GM19397 (cell line): ENCODE results near the gene DTNB.

Source experiments
- ATAC-seq: cut with Tn5 transposase; IDR thresholded peaks from one replicate; pipeline ENCODE4 v1.9.1; 2021; ENCODE audit warnings: mild to moderate bottlenecking, moderate library complexity; ENCODE audit not compliant: unreplicated experiment

Gene DTNB

DNA sequence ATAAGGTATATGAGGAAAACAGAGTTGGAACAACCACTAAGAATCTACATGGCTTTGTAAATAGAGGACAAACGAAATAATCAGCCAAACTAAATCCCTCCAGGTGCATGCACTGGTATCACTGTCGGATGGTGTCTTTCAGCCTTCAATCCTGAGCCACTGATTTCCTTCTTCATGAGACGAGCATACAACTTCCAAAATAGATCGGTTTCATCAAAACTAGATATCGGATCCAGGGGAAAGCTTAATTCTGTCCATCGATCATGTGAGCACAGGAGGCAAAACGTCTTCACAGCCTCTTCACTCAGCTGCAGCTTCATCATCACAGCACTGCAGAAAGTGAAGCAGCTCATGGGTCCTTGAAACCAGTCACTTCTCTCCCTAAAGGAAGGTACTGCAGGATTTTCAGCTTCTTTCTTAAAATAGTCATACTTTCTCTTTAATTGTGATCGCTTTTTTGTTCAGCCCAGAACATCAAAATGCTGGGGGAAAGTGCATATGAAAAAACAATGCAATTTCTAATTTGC is 80.5 kb downstream of the DTNB start:
- ATAC-seq = no peak

DNA sequence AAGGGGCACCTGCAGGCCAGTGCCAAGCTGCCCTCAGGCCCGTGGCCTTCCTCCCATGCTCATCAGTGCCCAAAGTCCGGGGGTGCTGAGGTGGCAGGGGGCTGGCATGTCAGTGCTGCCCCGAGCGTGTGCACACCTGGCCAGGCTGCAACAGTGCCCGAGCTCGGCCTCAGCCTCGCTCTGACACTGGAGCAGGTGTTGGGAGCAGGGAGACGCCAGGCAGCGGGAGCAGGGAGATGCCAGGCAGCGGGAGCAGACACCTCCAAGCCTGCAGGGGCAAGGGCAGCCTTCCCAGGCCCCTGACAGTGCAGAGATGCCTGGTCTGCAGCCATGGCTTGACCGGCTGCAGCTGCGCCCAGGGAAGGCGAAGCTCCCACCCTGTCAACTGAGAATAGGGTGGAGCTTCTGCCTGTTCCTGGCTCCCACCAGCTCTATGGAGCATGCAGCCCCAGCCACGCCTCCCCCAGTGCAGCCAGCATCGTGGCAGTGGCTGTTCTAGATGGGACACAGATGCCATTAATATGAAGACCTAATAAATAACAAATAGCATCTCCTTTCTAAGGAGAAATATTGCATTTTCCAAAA is 82.4 kb downstream of the DTNB start:
- no peak for ATAC-seq

DNA sequence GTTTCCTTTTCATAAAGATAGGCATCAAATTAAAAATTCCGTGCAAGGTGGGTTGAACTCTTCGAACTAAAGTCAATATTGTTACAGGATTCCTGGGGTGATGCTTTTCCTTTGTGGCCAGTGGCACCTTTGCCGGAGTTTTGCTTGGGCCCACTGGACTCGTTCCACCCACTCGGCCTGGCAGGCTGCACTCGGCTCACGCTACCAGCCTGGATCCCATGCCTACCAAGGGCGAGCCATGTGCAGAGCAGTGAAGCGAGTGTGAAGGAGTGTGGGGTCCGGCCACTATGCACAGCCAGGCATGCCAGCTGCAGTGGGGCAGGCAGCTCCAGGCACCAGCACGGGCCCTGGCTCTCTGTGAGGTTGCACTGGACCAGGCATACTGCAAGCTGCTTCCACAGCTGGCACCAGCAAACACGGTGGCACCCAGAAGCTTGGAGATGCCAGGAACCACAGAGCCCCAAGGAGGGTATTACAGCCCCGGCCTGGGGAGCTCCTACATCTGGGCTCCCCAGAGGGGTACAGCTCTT is 83.6 kb downstream of the DTNB start:
- ATAC-seq = no peak

DNA sequence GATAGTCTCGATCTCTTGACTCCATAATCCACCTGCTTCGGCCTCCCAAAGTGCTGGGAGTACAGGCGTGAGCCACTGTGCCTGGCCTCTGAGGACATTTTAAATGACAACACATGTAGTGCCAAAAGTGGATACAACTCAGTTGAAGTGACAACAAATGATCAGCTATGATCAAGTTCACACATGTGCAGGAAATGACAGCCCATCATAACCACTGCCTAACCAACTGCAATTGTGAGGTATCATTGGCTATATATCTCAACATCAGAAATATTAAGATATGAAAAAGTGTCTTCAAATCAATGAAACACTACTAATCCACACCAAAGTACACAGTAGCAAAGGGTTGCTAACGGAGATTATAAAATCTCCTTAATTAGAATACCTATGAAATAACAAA is 84.8 kb downstream of the DTNB start:
- no peak for ATAC-seq

GRCh38 chr2:25587361-25587760 is 86.0 kb downstream of the DTNB start:
- ATAC-seq = no peak

DNA sequence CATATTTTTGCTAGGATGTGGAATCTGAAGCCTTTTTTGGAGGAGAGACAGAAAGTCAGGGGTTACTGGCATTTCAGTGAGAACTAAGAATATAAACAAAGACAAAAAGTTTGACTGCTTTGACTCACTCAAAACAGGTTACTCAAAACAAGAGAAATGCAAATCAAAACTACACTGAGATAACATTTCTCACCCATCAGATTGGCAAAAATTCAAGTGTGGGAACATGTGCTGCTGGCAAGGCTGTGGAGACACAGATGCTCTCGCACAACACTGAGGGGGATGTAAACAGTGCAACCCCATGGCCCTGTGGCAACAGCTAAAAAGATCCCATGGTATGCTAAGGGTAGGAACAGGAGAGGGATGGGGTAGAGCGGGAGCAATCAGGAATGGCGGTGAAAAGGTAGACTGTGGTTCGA is 86.6 kb downstream of the DTNB start:
- ATAC-seq = no peak

DNA sequence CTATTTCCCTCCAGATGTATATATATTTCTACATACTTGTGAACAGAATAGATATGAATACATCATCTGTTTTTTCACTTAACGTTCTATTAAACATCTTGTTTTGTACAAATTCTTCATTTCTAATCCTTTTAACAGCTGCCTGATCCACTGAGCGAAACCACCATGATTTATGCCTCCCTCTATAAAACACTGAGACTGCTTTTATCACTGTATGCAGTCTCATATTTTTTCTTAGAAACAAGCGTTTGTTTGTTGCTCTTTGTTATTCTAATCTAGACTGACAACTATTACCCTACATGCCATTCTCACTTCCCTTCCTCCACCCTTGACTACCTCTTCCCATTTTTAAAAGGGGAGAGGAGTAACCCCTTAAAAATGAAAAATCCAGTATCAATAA is 88.2 kb downstream of the DTNB start:
- no peak for ATAC-seq

GRCh38 chr2:25582077-25582830 is 91.1 kb downstream of the DTNB start:
- peak; percentile 66 for ATAC-seq

DNA sequence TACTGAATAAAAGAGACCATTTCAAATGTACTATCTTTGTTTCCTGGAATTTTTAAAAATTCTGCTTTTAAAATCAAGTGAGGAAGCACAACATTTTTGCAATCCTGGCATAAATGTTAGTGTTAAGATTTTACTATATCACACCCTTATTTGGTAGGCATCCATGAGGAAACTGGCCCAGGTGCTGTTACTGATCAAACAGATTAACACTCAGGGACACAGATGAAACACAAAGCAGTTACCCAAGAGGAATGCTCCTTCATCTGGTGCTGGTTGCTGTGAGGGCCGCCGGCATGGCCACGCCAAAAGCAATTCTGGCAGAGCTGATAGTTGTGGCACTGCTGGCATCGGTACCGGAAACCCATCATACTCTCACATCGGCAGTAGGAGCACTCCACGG is 96.8 kb downstream of the DTNB start:
- ATAC-seq = no peak

DNA sequence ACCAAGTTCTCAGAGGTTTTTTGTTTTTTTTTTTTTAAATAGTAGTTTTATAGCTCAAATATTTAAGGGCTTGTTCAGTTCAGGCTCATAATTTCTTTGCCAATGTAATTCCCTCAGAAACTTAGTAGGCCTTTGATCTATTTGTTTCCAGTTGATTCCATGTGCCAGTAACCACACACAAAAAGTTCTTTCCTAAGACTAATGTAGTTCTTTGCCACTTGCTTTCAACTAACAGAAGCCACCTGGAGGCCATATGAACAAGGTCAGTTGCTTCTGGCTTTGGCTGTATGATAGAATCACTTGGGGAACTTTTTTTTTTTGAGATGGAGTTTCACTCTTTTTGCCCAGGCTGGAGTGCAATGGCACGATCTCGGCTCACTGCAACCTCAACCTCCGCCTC is 100.7 kb downstream of the DTNB start:
- no peak for ATAC-seq

- no peak for ATAC-seq
Measured at GRCh38 chr2:25570161-25570845, 103.1 kb downstream of the DTNB start.

DNA sequence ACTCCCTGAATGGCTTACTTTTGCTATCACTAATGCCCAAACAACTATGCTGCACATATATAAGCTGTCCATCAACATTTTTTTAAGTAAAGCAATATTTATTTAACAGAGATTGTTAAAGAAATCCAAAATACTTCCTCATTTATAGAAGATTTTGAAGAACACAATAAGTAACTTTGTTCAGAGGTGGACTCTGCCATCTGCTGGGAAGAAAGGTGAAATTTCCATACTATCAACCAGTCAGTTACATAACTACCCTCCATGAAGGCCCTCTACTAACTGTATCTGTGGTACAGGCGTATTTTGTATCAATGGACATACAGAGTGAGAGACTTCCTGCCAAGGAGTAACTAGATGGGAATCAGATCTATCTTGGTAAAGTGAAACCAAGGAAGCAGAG is 106.0 kb downstream of the DTNB start:
- no peak for ATAC-seq

GRCh38 chr2:25566694-25567093 is 106.7 kb downstream of the DTNB start:
- no peak for ATAC-seq

DNA sequence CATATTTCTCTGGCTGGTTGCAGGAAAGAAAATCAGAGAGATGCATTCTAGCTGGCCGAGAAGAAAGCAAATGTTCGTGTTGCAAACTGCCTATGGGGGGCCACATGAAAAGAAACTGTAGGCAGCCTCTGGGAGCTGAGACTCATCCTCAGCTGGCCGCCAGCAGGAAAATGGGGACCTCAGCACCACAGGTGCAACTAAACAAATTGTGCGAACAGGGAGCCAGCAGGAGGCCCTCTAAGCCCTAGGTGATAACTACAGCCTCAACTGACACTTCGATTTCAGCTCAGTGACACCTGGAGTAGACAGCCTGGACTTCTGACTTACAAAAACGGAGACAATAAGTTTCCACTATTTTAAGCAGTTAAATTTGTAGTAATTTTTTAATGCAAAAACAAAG is 107.3 kb downstream of the DTNB start:
- ATAC-seq = no peak

DNA sequence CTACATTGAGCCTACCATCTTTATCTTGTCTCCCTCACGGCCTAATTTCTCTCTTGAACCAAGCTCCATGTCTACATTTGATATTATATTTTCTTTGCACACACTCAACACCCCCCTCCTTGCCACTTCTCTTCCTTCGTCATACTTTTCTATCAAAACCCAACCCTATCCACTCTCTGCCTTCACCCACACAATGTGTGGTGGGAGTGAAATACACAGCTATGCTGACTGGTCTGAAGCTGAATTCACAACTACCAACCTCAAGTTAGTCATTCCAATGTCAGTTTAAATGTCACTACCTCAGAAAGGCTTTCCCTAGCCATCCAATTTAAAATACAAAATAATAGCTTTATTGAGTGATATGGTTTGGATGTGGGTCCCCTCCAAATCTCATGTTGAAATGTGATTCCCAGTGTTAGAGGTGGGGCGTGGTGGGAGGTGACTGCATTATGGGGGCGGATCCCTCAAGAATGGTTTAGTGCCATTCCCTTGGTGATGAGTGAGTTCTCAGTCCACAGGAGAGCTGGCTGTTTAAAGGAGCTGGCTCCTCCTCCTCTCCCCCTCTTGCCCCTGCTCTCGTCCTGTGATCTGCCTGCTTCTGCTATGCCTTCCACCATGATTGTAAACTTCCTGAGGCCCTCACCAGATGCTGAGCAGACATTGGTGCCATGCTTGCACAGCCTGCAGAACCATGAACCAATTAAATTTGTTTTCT is 112.1 kb downstream of the DTNB start:
- no peak for ATAC-seq

- no peak for ATAC-seq
Measured at GRCh38 chr2:25559148-25559547, 114.2 kb downstream of the DTNB start.

DNA sequence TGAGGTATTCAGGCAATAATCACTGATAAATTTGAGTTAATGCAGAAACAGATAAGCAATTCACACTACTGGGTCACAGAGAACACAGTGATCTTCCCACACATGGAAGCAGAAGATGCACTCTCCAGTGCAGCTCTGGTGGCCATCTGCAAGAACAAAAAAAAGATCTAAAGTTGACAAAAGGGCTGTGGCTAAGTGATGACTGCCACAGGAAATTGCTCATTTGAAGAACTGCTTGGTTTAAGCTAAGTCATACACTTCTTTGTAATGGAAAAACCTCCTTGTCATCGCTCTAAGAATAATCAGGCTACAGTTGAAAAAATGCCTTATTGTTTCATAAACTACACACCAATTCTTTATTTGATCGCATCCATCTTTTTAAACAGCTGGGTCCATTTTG is 115.1 kb downstream of the DTNB start:
- ATAC-seq = no peak

- ATAC-seq = no peak
Measured at GRCh38 chr2:25557179-25558036, 116.0 kb downstream of the DTNB start.

- no peak for ATAC-seq
Measured at GRCh38 chr2:25552318-25552717, 121.1 kb downstream of the DTNB start.

- no peak for ATAC-seq
Measured at GRCh38 chr2:25551316-25551715, 122.1 kb downstream of the DTNB start.
